ENCODE results near the gene POLD2.

POLD2 gene

GRCh38 chr7:44156453-44157010 is 33.2 kb upstream of the POLD2 start:
- H3K4me3 ChIP-seq (ENCODE audit: low read depth, low read length) = no peak overlapping the region
- no peak for DNase-seq (ENCODE audit: low read depth)
- TF ChIP-seq, protein P1, sequence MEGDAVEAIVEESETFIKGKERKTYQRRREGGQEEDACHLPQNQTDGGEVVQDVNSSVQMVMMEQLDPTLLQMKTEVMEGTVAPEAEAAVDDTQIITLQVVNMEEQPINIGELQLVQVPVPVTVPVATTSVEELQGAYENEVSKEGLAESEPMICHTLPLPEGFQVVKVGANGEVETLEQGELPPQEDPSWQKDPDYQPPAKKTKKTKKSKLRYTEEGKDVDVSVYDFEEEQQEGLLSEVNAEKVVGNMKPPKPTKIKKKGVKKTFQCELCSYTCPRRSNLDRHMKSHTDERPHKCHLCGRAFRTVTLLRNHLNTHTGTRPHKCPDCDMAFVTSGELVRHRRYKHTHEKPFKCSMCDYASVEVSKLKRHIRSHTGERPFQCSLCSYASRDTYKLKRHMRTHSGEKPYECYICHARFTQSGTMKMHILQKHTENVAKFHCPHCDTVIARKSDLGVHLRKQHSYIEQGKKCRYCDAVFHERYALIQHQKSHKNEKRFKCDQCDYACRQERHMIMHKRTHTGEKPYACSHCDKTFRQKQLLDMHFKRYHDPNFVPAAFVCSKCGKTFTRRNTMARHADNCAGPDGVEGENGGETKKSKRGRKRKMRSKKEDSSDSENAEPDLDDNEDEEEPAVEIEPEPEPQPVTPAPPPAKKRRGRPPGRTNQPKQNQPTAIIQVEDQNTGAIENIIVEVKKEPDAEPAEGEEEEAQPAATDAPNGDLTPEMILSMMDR (IDR thresholded peaks at IDR 0.05; ENCODE audit: low read depth, low read length, missing control alignments) = no peak

- TF ChIP-seq, protein P1 (IDR thresholded peaks at IDR 0.05; ENCODE audit: low read depth, low read length, missing control alignments) = no peak
- H3K4me3 ChIP-seq (ENCODE audit: low read depth, low read length) = no peak overlapping the region
- DNase-seq (ENCODE audit: low read depth) = no peak
These were observed 32.1 kb upstream of the POLD2 start for GRCh38 chr7:44155191-44156185.

- DNase-seq (ENCODE audit: low read depth) = no peak
- TF ChIP-seq, protein P1 (IDR thresholded peaks at IDR 0.05; ENCODE audit: low read depth, low read length, missing control alignments) = no peak
These were observed 31.4 kb upstream of the POLD2 start for GRCh38 chr7:44154703-44155102.

DNA sequence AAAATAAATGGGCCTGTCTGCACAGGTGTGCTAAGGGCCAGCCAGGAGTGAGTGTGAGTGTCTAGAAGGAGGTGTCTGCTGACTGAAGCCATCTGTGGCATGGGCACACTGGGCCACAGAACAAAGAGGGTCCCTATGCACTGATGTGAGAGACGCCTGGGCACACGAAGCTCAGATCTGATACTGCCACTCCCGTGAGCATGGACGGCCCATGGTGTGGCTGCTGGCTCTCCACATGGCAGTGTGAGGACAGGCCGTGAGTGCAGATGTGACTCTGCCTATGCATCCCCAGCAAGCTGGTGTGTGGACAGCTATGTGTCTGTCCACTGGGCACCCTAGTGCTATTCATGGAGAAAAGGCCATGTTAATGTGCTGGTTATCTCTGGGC is 30.6 kb upstream of the POLD2 start:
- no peak overlapping the region for H3K4me3 ChIP-seq (ENCODE audit: low read depth, low read length)
- TF ChIP-seq, protein P1 (IDR thresholded peaks at IDR 0.05; ENCODE audit: low read depth, low read length, missing control alignments) = no peak
- DNase-seq (ENCODE audit: low read depth) = no peak

More at GRCh38 chr7:44154703-44155102, 31.4 kb upstream of the POLD2 start:
- H3K4me3 ChIP-seq (ENCODE audit: low read depth, low read length) = no peak overlapping the region

DNA sequence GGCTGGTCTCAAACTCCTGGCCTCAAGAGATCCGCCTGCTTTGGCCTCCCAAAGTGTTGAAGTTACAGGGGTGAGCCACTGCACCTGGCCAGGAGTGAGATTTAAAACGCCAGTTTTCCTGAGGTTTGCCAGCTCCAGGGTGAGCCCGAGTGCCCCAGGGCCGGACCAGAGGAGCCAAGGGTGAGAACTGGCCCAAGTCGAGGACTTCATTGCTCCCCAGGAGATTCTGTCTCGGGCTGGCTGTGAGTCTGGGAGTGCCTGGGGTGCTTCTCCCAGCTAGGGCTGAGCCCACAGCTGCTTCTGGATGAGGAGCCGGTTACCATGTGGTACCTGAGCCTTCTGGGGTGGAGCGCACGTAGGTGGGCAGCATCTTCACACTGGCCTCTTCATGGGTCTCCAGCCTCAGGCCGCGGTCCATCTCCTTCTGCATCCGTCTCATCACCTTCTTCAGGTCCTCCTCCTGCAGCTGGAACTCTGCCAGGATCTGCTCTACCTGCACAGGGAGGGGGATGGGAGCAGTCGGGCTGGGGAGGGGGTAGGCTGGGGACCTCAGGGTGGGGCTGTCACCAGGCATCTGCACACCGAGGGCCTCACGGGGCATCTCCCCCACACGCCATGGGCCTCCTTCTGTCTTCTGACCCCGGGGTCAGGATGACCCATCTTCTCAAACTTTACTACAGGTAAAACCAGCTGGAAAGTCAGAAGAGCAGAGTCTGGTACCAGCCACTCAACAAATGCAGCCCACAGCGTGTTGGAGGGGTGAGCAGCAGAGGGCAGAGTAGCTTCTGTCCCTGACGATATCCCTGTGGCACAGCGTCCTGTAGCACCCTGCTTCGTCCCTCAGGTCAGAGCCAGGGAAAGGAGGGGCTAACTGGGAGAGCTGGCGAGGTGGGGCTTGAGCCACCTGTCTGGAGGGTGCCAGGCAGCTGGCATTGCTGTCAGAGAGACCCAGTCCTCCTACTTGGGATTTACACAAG is 29.9 kb upstream of the POLD2 start:
- no peak overlapping the region for H3K4me3 ChIP-seq (ENCODE audit: low read depth, low read length)
- DNase-seq (ENCODE audit: low read depth) = no peak
- TF ChIP-seq, protein P1 (IDR thresholded peaks at IDR 0.05; ENCODE audit: low read depth, low read length, missing control alignments) = no peak

GRCh38 chr7:44151956-44152355 is 28.6 kb upstream of the POLD2 start:
- H3K4me3 ChIP-seq (ENCODE audit: low read depth, low read length) = no peak overlapping the region
- DNase-seq (ENCODE audit: low read depth) = no peak
- TF ChIP-seq, protein P1 (IDR thresholded peaks at IDR 0.05; ENCODE audit: low read depth, low read length, missing control alignments) = no peak

All from GM12864 (cell line).